Activated T-cell treated with anti-CD3 and anti-CD28 coated beads, Interleukin-2, amount 50 U/mL, for 72 hours (primary cell): ENCODE measurements around the gene SRBD1. TPM values are rescaled to one million over a fixed set of nuclear protein-coding genes. Genes with fewer than 3 reads are reported as not detected.
"Not testable (repeated sequence)": the region's sequence is repeated elsewhere in the genome, so short reads cannot be mapped to it uniquely, and the experiment has no call there.

ENCODE experiments used
- ATAC-seq, 2 donors: fragments of 150-1000 bp; cut with Tn5 transposase; replicated peaks in 1 of 2; 2 replicates each; pipeline ENCODE4 v1.10.0; 2021; ENCODE audit warnings: moderate library complexity in 2 of 2, mild to moderate bottlenecking in 1 of 2
- DNase-seq, 2 donors: peaks; one replicate each; pipeline ENCODE4 v3.0.0; 2021 to 2022; ENCODE audit warnings: mixed read lengths in 1 of 2
- H3K27ac Mint-ChIP-seq: one replicate; pipeline ENCODE4 v1.8.0; 2022; ENCODE audit warnings: mild to moderate bottlenecking, moderate library complexity, mixed read lengths
- H3K27me3 Mint-ChIP-seq: one replicate; pipeline ENCODE4 v1.8.0; 2022; ENCODE audit warnings: low read depth, mixed read lengths
- H3K36me3 Mint-ChIP-seq, 2 donors: one replicate each; pipeline ENCODE4 v1.8.0; 2022; ENCODE audit warnings: mixed read lengths in 2 of 2, mild to moderate bottlenecking in 1 of 2; ENCODE audit not compliant: insufficient read depth in 2 of 2
- H3K4me1 Mint-ChIP-seq: one replicate; pipeline ENCODE4 v1.8.0; 2022; ENCODE audit warnings: low read depth, mixed read lengths
- H3K4me3 Mint-ChIP-seq, 2 donors: one replicate each; pipeline ENCODE4 v1.8.0; 2022; ENCODE audit warnings: mild to moderate bottlenecking in 2 of 2, mixed read lengths in 2 of 2, moderate library complexity in 2 of 2
- H3K9me3 Mint-ChIP-seq, 2 donors: one replicate each; pipeline ENCODE4 v1.8.0; 2022; ENCODE audit warnings: mixed read lengths in 2 of 2
- total RNA-seq, 2 donors: library from RNA; stranded (reverse); gene quantifications; one replicate each; pipeline ENCODE4 v1.2.3, GENCODE V29; 2022

Gene SRBD1
- total RNA-seq, 2 donors from 2014 or later, result 19.0 to 20.3 TPM

DNA sequence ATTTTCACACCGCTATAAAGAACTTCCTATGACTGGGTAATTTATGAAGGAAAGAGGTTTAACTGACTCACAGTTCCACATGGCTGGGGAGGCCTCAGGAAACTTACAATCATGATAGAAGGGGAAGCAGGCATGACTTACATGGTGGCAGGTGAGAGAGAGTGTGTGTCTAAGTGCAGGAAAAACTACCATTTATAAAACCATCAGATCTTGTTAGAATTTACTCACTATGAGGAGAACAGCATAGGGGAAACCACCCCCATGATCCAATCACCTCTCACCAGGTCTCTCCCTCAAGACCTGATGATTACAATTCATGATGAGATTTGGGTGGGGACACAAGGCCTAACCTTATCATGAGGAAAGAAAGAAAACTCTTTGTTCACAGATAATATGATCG is 174.6 kb downstream of the SRBD1 start:
- peaks cover 5 to 22% of the 10 kb centered on the region in 2 donors for H3K36me3 Mint-ChIP-seq
- no peak overlapping the region for H3K4me3 Mint-ChIP-seq
- no peaks in the 10 kb centered on the region for H3K27me3 Mint-ChIP-seq
- peaks cover 2 to 8% of the 10 kb centered on the region in 2 donors for H3K9me3 Mint-ChIP-seq
- H3K4me1 Mint-ChIP-seq, result peaks cover 14% of the 10 kb centered on the region
- no peak overlapping the region for H3K27ac Mint-ChIP-seq
- DNase-seq, result no peak
- no peak for ATAC-seq

DNA sequence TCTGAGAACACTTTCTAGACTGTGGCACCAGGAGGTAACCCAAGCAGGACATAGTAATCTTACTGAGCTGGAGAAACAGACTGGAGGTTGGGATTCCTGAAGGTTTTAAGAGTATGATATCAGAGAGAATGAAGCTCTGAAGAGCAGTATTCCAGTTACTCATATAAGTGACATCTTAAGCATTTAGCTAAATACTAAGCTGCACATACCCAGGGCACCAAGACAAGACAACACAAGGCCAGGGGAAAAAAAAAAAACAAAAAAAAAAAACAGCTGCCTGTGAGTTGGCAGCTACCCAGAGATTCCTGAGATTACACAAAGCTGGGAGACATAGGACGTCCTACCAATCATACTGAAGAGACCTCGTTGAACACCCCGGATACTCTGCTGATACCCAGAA is 175.8 kb downstream of the SRBD1 start:
- no peaks in the 10 kb centered on the region for H3K27me3 Mint-ChIP-seq

DNA sequence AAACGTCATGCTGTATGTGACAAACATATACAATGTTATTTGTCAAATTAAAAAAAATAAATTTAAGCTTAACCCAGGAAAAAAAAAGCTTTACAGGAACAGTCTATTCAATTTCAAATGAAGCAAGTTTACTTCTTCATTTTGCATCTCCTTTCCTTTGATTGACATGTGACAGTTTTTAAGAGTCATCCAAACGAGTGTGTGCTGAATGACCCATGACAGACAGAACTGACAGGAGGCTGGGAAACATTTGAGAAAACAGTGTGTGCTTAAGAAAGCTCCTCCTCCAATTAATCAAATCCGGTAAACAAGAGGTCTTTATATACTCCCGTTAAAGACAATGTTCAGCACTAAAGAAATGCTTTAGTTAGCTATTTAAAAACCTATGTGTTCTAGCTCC is 177.7 kb downstream of the SRBD1 start:
- Mint-ChIP-seq H3K9me3 (peaks cover 9 to 13% of the 10 kb centered on the region in 2 donors), H3K27me3 (no peaks in the 10 kb centered on the region), H3K4me1 (peaks cover 14% of the 10 kb centered on the region), H3K36me3 (peaks cover 10 to 23% of the 10 kb centered on the region in 2 donors), H3K4me3 (no peak overlapping the region), H3K27ac (no peak overlapping the region)
- ATAC-seq (no peak), DNase-seq (no peak)

More for the DNA sequence above, 175.8 kb downstream of the SRBD1 start:
- DNase-seq, result no peak
- Mint-ChIP-seq H3K27ac (no peak overlapping the region), H3K4me3 (no peak overlapping the region), H3K9me3 (peaks cover 9 to 13% of the 10 kb centered on the region in 2 donors), H3K4me1 (peaks cover 14% of the 10 kb centered on the region), H3K36me3 (peaks cover 10 to 25% of the 10 kb centered on the region in 2 donors)
- no peak for ATAC-seq

DNA sequence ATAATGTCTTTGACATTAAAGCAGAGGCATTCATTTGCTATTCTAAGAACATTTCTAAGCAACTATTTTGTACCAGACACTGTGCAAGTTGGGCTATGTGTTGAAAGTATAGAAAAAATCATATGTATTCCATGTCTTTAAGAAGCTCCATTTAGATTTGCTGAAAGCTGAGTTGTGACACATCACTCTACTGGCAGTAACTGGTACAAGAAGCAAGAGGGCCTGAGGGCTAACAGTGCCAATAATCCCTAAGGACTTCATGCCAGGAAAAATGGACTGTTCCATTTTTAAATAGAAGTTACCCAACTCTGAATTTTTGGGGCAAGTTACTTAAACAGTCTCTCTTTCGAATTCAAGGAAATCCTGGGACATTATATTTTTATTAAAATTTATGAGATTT is 178.7 kb downstream of the SRBD1 start:
- Mint-ChIP-seq H3K4me1 (peaks cover 15% of the 10 kb centered on the region), H3K9me3 (peaks cover 8 to 9% of the 10 kb centered on the region in 2 donors), H3K27me3 (no peaks in the 10 kb centered on the region), H3K4me3 (no peak overlapping the region), H3K27ac (no peak overlapping the region), H3K36me3 (peaks cover 10 to 20% of the 10 kb centered on the region in 2 donors)
- no peak for DNase-seq
- no peak for ATAC-seq

DNA sequence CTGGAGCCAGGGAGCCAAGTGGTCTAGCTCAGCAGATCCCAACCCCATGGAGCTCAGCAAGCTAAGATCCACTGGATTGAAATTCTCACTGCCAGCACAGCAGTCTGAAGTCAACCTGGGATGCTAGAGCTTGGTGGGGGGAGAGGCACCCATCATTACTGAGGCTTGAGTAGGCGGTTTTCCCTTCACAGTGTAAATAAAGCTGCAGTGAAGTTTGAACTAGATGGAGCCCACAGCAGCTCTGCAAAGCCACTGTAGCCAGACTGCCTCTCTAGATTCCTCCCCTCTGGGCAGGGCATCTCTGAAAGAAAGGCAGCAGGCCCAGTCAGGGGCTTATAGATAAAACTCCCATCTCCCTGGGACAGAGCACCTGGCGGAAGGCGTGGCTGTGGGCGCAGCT is 185.0 kb downstream of the SRBD1 start:
- ATAC-seq, H3K9me3 Mint-ChIP-seq, H3K4me3 Mint-ChIP-seq, H3K4me1 Mint-ChIP-seq, H3K36me3 Mint-ChIP-seq, H3K27me3 Mint-ChIP-seq, DNase-seq, H3K27ac Mint-ChIP-seq: not testable (repeated sequence)

DNA sequence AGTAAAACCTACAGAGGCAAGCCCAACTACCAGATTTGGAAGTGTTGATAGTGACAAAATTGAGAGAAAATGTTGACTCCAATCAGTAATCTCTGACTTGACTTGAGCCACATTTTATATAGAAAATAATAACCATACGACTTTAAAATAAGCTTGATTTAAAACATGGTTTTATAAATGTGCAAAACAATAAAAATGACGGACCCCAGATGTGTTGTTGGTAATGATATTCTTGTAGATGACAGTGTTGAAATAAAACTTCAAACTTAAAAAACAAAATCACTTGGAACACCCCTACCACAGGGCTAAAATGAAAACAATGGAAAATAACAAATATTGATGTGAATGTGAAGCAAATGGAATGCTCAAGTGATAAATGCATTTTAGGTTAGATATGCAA is 188.1 kb downstream of the SRBD1 start:
- Mint-ChIP-seq H3K4me1 (peaks cover 2% of the 10 kb centered on the region), H3K27me3 (no peaks in the 10 kb centered on the region), H3K4me3 (no peak overlapping the region), H3K9me3 (no peaks in the 10 kb centered on the region), H3K27ac (no peak overlapping the region), H3K36me3 (peaks cover 2 to 3% of the 10 kb centered on the region in 2 donors)
- DNase-seq, result no peak
- no peak for ATAC-seq

DNA sequence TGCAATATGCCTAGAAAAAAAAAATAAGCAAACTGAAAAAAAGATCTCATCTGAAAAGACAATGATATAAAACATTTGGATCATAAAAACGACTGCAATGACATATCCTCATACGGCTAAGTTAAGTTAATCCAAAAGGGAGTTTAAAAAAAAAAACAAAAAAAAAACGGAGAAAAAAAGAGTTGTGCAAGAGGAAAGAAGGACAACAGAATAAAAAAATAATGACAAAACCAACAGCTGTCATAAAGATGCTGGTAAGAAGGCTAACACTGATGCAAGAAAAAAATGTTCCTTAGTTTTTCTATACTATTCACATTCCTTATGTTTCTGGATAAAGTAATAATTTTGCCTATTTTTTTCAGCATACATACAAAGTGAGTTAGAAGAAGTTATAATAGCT is 192.5 kb downstream of the SRBD1 start:
- Mint-ChIP-seq H3K27ac (peak overlapping the region; percentile 57), H3K4me1 (no peaks in the 10 kb centered on the region), H3K27me3 (no peaks in the 10 kb centered on the region), H3K9me3 (no peaks in the 10 kb centered on the region), H3K36me3 (peaks cover 3 to 4% of the 10 kb centered on the region in 2 donors), H3K4me3 (no peak overlapping the region)
- DNase-seq (no peak), ATAC-seq (no peak)

DNA sequence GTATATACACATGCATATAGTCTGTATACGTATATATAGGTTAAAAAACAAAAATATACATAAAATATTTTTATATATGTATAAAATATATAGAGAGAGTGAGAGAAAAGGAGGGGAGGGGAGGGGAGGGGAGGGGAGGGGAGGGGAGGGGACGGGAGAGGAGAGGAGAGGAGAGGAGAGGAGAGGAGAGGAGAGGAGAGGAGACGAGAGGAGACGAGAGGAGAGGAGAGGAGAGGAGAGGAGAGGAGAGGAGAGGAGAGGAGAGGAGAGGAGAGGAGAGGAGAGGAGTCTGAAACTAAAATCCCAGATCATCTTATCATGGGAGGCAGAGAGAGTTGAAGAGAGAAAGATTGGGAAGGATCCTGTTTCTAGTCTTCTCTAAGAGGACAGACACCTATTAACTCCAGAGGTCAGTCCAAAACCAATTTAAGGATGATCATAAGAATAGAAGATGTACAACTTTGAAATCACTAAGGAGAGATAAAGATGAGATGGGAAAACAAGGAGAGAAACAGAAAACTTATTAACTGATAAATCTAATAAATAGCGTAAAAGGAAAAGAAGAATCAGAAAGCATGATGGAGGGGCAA is 195.4 kb downstream of the SRBD1 start:
- peaks cover 6 to 15% of the 10 kb centered on the region in 2 donors for H3K36me3 Mint-ChIP-seq
- no peak overlapping the region for H3K27ac Mint-ChIP-seq
- H3K4me3 Mint-ChIP-seq, result no peak overlapping the region
- DNase-seq (no peak), ATAC-seq (no peak)
- no peaks in the 10 kb centered on the region for H3K4me1 Mint-ChIP-seq
- no peaks in the 10 kb centered on the region for H3K27me3 Mint-ChIP-seq
- no peaks in the 10 kb centered on the region for H3K9me3 Mint-ChIP-seq

DNA sequence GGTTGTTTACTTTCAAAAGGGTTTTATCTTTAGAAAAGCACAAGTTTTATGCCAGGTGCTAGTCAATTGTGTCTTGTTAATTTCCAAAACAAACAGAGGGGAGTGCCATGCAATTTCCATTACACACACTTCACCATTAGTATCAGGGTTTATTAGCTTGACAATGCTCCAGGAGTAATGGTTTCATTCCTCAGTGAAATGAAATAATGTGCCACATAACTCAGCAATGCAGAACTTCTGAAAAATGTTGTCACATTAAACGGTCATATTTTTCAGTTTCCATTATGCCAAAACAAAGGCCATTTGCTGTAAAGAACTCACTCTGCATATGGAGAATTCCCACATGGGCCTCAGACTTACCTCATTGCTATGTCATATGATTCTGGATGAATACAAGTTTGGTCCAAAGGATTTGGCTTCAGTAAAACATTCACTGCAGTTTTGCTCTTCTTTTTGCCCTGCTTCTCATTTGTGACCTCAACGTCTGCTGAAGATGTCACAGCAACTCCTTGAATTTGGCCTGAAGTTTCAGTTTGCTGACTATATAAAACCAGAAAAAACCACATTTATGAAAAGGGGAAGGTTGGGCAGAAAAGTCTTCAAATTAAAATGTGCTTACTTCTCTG is 198.2 kb downstream of the SRBD1 start:
- Mint-ChIP-seq H3K27me3 (no peaks in the 10 kb centered on the region), H3K4me1 (no peaks in the 10 kb centered on the region), H3K27ac (no peak overlapping the region), H3K9me3 (no peaks in the 10 kb centered on the region), H3K4me3 (no peak overlapping the region), H3K36me3 (peaks cover 5 to 13% of the 10 kb centered on the region in 2 donors)
- ATAC-seq (no peak), DNase-seq (no peak)

DNA sequence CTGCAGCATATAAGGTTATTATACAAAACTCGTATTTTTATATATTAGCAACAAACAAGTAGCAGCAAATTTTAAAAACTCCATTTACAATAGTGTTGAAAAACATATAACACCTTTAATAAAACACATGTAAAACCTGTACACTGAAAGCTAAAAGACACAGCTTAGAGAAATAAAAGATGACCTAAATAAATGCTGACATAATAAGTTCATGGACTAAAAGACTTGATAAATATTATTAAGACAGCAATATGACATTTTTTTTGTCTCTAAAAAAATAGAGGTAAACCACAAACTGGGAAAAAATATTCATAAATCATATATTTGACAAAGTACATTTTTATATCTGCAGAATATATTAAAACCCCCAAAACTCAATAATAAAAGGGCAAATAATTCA is 201.4 kb downstream of the SRBD1 start:
- ATAC-seq, result no peak
- H3K27me3 Mint-ChIP-seq, result no peaks in the 10 kb centered on the region
- DNase-seq, result no peak
- no peaks in the 10 kb centered on the region for H3K4me1 Mint-ChIP-seq
- peaks cover 3 to 11% of the 10 kb centered on the region in 2 donors for H3K36me3 Mint-ChIP-seq
- no peak overlapping the region for H3K4me3 Mint-ChIP-seq
- no peaks in the 10 kb centered on the region for H3K9me3 Mint-ChIP-seq
- no peak overlapping the region for H3K27ac Mint-ChIP-seq

DNA sequence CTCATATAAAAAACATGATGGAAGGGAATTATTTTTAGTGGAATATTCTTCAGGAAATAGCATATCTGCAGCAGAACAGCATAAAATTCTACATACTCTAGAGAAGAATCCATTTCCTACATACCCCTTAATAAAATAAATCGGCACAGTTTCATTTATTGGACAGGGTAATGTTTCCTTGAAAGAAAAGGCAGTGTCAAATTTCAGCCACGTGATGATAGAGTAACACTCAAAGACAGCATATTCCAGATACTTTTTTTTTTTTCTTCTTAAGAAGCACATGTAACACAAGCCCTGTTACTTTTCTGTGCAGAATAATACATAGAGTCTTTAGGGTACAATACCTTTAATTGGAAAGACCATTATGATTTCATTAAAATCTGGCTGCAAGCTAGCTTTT is 204.4 kb downstream of the SRBD1 start:
- no peaks in the 10 kb centered on the region for H3K9me3 Mint-ChIP-seq
- H3K36me3 Mint-ChIP-seq, result peaks cover 2 to 5% of the 10 kb centered on the region in 2 donors
- DNase-seq, result no peak
- no peak for ATAC-seq
- H3K4me1 Mint-ChIP-seq, result no peaks in the 10 kb centered on the region
- H3K27me3 Mint-ChIP-seq, result no peaks in the 10 kb centered on the region
- no peak overlapping the region for H3K27ac Mint-ChIP-seq
- H3K4me3 Mint-ChIP-seq, result no peak overlapping the region

DNA sequence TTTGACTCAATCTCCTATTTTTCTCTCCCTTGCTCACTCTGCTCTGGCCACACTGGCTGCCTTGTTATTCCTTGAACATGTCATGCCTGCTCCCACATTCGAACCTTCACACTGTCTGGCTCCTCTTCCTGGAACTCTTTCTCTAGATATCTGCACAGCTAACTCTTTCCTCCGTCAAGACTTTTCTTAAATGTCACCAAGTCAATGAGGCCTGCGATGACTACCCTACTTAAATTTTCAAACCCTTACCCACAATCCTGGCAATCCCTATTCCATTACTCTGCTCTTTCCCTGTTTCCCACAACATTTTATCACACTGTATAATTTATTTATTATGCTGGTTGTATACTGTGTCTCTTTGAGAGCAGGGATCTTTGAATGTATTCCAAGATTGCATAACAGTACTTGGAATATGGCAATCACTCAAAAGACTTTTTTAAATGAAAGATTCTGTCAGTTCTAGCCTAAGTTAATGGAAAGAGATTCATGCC is 206.2 kb downstream of the SRBD1 start:
- Mint-ChIP-seq H3K27me3 (no peaks in the 10 kb centered on the region), H3K4me1 (no peaks in the 10 kb centered on the region), H3K4me3 (no peak overlapping the region), H3K27ac (no peak overlapping the region), H3K9me3 (no peaks in the 10 kb centered on the region), H3K36me3 (no peaks in the 10 kb centered on the region)
- DNase-seq (no peak), ATAC-seq (no peak)

DNA sequence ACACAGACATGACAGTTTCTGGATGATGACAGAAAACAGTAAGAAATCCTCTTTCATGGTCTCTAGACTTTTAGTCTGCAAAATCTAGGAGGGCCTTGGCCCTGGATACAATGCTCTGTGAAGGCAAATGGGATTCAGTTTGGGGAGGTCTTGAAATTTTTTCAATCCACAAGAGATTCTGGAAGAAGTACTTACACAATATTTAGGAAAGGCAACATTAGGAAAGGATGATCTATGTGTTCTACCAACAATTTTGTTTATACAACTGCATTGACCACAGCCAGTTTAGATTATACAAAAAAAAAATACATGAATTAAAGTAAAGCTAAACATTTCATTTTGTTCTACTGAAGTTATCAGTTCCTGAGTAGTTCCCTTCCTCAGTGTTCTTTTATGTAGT is 208.0 kb downstream of the SRBD1 start:
- Mint-ChIP-seq H3K4me1 (no peaks in the 10 kb centered on the region), H3K27ac (no peak overlapping the region), H3K4me3 (no peak overlapping the region), H3K9me3 (no peaks in the 10 kb centered on the region), H3K36me3 (no peaks in the 10 kb centered on the region), H3K27me3 (no peaks in the 10 kb centered on the region)
- ATAC-seq (no peak), DNase-seq (no peak)

DNA sequence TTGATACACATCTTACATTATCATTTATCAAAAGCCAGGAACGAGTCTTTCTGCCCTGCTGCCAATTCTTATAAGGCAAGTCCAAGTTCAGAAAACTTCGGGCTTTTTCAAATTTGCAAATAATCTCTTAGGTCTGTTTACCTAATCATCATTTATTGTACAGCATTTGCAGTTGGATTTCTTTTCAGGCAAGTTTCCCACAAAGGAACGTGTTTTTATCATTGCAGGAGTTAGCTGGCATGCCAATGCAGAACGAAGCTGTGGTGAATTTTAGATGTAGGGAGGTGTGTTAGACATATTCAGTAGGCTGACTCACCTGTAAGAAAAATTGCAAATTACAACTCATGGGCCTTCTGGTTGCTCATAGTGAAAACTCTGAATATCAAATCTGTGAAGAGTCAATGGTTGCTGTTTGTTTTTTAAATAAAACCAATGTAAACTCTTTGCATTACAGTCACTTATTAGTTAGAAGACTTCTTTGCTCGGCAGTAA is 209.6 kb downstream of the SRBD1 start:
- Mint-ChIP-seq H3K4me1 (no peaks in the 10 kb centered on the region), H3K9me3 (no peaks in the 10 kb centered on the region), H3K27ac (no peak overlapping the region), H3K27me3 (no peaks in the 10 kb centered on the region), H3K36me3 (no peaks in the 10 kb centered on the region), H3K4me3 (no peak overlapping the region)
- ATAC-seq (no peak), DNase-seq (no peak)
